Measurements from ENCODE around the gene CNOT11.
A peak's percentile ranks its signal among the peaks of the same experiment; 100 is the strongest.
"Not testable (repeated sequence)": the region's sequence is repeated elsewhere in the genome, so short reads cannot be mapped to it uniquely, and the experiment has no call there.

Gene CNOT11

GRCh38 chr2:101244899-101245298 lies 7.8 kb upstream of the CNOT11 start:
- DNase-seq (ENCODE audit: low read depth in 3 of 3, low spot score in 1 of 3), result not testable (repeated sequence)

GRCh38 chr2:101245468-101245867 lies 7.2 kb upstream of the CNOT11 start:
- not testable (repeated sequence) for DNase-seq (ENCODE audit: low read depth in 3 of 3, low spot score in 1 of 3)

- not testable (repeated sequence) for DNase-seq (ENCODE audit: low read depth in 3 of 3, low spot score in 1 of 3)
Observed at GRCh38 chr2:101248756-101249155, 3.9 kb upstream of the CNOT11 start.

- no peak for DNase-seq (ENCODE audit: low read depth in 3 of 3, low spot score in 1 of 3)
Observed at GRCh38 chr2:101249826-101250225, 2.9 kb upstream of the CNOT11 start.

GRCh38 chr2:101251246-101251781 lies 1.4 kb upstream of the CNOT11 start:
- not testable (repeated sequence) for DNase-seq (ENCODE audit: low read depth in 3 of 3, low spot score in 1 of 3)

- peak in 1 of 3 donors; percentile 2 for DNase-seq (ENCODE audit: low read depth in 3 of 3, low spot score in 1 of 3)
Observed at GRCh38 chr2:101251844-101252407, 760 bp upstream of the CNOT11 start.

GRCh38 chr2:101253013-101253702 lies 472 bp downstream of the CNOT11 start:
- peak; percentile 41 to 53 (median 46) for DNase-seq (ENCODE audit: low read depth in 3 of 3, low spot score in 1 of 3)

- no peak for DNase-seq (ENCODE audit: low read depth in 3 of 3, low spot score in 1 of 3)
Observed at GRCh38 chr2:101253703-101254450, 1.2 kb downstream of the CNOT11 start.

- no peak for DNase-seq (ENCODE audit: low read depth in 3 of 3, low spot score in 1 of 3)
Observed at GRCh38 chr2:101255501-101255900, 2.8 kb downstream of the CNOT11 start.

GRCh38 chr2:101256316-101256715 lies 3.6 kb downstream of the CNOT11 start:
- DNase-seq (ENCODE audit: low read depth in 3 of 3, low spot score in 1 of 3), result no peak

- DNase-seq (ENCODE audit: low read depth in 3 of 3, low spot score in 1 of 3), result no peak
Observed at GRCh38 chr2:101258804-101259203, 6.1 kb downstream of the CNOT11 start.

GRCh38 chr2:101262142-101262541 lies 9.5 kb downstream of the CNOT11 start:
- DNase-seq (ENCODE audit: low read depth in 3 of 3, low spot score in 1 of 3), result no peak

- DNase-seq (ENCODE audit: low read depth in 3 of 3, low spot score in 1 of 3), result no peak
Observed at GRCh38 chr2:101263377-101263800, 10.7 kb downstream of the CNOT11 start.

- no peak for DNase-seq (ENCODE audit: low read depth in 3 of 3, low spot score in 1 of 3)
Observed at GRCh38 chr2:101264360-101264939, 11.8 kb downstream of the CNOT11 start.

GRCh38 chr2:101265893-101266499 lies 13.3 kb downstream of the CNOT11 start:
- no peak for DNase-seq (ENCODE audit: low read depth in 3 of 3, low spot score in 1 of 3)

- DNase-seq (ENCODE audit: low read depth in 3 of 3, low spot score in 1 of 3), result no peak
Observed at GRCh38 chr2:101267671-101268656, 15.3 kb downstream of the CNOT11 start.

- DNase-seq (ENCODE audit: low read depth in 3 of 3, low spot score in 1 of 3), result no peak
Observed at GRCh38 chr2:101270700-101271259, 18.1 kb downstream of the CNOT11 start.

GRCh38 chr2:101272045-101272784 lies 19.5 kb downstream of the CNOT11 start:
- DNase-seq (ENCODE audit: low read depth in 3 of 3, low spot score in 1 of 3), result no peak

- no peak for DNase-seq (ENCODE audit: low read depth in 3 of 3, low spot score in 1 of 3)
Observed at GRCh38 chr2:101273056-101273455, 20.4 kb downstream of the CNOT11 start.
